ENCODE results near the gene ARNT2.

Gene ARNT2

DNA sequence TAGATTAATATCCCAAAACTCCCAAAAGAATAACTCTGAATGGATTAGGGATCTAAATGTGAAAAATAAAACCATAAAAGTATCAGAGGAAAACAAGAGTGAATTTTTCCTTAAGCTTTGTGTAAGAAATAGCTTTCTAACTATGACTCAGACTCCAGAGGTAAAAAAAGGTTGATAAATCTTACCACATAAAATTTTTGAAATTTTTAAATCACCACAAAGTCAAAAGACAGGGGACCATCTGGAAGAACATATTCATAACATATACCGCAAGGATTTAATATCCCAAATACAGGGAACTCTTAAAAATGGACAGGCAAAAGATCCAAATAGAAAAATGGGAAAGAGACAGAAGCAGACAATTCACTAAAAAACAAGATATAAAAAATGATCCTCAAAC is 145.0 kb downstream of the ARNT2 start:
- no peak overlapping the region for H2AFZ ChIP-seq (ENCODE audit: low read depth)

GRCh38 chr15:80549654-80550053 is 145.5 kb downstream of the ARNT2 start:
- Histone ChIP-seq H3K9ac (no peak overlapping the region), H3K27ac (no peak overlapping the region), H2AFZ (ENCODE audit: low read depth) (no peak overlapping the region), H3K27me3 (ENCODE audit: insufficient read depth, low read depth) (no peaks in the 10 kb centered on the region), H4K20me1 (ENCODE audit: insufficient read depth) (no peaks in the 10 kb centered on the region), H3K4me2 (no peak overlapping the region), H3K4me3 (IDR thresholded peaks at IDR 0.05; ENCODE audit: insufficient read depth, low read depth, low read length) (no peak overlapping the region), H3K4me1 (ENCODE audit: low read depth, poor library complexity, severe bottlenecking) (no peaks in the 10 kb centered on the region), H3K79me2 (ENCODE audit: insufficient read depth, low read depth) (no peaks in the 10 kb centered on the region), H3K36me3 (ENCODE audit: insufficient read depth) (no peaks in the 10 kb centered on the region)
- TF ChIP-seq, protein P1, sequence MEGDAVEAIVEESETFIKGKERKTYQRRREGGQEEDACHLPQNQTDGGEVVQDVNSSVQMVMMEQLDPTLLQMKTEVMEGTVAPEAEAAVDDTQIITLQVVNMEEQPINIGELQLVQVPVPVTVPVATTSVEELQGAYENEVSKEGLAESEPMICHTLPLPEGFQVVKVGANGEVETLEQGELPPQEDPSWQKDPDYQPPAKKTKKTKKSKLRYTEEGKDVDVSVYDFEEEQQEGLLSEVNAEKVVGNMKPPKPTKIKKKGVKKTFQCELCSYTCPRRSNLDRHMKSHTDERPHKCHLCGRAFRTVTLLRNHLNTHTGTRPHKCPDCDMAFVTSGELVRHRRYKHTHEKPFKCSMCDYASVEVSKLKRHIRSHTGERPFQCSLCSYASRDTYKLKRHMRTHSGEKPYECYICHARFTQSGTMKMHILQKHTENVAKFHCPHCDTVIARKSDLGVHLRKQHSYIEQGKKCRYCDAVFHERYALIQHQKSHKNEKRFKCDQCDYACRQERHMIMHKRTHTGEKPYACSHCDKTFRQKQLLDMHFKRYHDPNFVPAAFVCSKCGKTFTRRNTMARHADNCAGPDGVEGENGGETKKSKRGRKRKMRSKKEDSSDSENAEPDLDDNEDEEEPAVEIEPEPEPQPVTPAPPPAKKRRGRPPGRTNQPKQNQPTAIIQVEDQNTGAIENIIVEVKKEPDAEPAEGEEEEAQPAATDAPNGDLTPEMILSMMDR (conservative IDR thresholded peaks at IDR 0.05; ENCODE audit: low read depth, low read length) = no peak

More for the DNA sequence above, 145.0 kb downstream of the ARNT2 start:
- H3K27ac ChIP-seq = no peak overlapping the region
- no peak overlapping the region for H3K4me3 ChIP-seq (IDR thresholded peaks at IDR 0.05; ENCODE audit: insufficient read depth, low read depth, low read length)
- no peak overlapping the region for H3K4me2 ChIP-seq
- H3K79me2 ChIP-seq (ENCODE audit: insufficient read depth, low read depth) = no peaks in the 10 kb centered on the region
- no peak overlapping the region for H3K9ac ChIP-seq
- no peaks in the 10 kb centered on the region for H3K4me1 ChIP-seq (ENCODE audit: low read depth, poor library complexity, severe bottlenecking)
- no peaks in the 10 kb centered on the region for H3K36me3 ChIP-seq (ENCODE audit: insufficient read depth)
- H3K27me3 ChIP-seq (ENCODE audit: insufficient read depth, low read depth) = no peaks in the 10 kb centered on the region
- TF ChIP-seq, protein P1 (conservative IDR thresholded peaks at IDR 0.05; ENCODE audit: low read depth, low read length) = no peak
- no peaks in the 10 kb centered on the region for H4K20me1 ChIP-seq (ENCODE audit: insufficient read depth)

- no peak overlapping the region for H3K9ac ChIP-seq
- no peaks in the 10 kb centered on the region for H3K27me3 ChIP-seq (ENCODE audit: insufficient read depth, low read depth)
- no peaks in the 10 kb centered on the region for H3K4me1 ChIP-seq (ENCODE audit: low read depth, poor library complexity, severe bottlenecking)
- no peak overlapping the region for H3K4me3 ChIP-seq (IDR thresholded peaks at IDR 0.05; ENCODE audit: insufficient read depth, low read depth, low read length)
- H3K4me2 ChIP-seq = no peak overlapping the region
- TF ChIP-seq, protein P1 (conservative IDR thresholded peaks at IDR 0.05; ENCODE audit: low read depth, low read length) = no peak
- no peak overlapping the region for H2AFZ ChIP-seq (ENCODE audit: low read depth)
- H3K79me2 ChIP-seq (ENCODE audit: insufficient read depth, low read depth) = no peaks in the 10 kb centered on the region
- no peak overlapping the region for H3K27ac ChIP-seq
- H3K36me3 ChIP-seq (ENCODE audit: insufficient read depth) = no peaks in the 10 kb centered on the region
- H4K20me1 ChIP-seq (ENCODE audit: insufficient read depth) = no peaks in the 10 kb centered on the region
These were observed 146.2 kb downstream of the ARNT2 start for GRCh38 chr15:80550219-80550907.

DNA sequence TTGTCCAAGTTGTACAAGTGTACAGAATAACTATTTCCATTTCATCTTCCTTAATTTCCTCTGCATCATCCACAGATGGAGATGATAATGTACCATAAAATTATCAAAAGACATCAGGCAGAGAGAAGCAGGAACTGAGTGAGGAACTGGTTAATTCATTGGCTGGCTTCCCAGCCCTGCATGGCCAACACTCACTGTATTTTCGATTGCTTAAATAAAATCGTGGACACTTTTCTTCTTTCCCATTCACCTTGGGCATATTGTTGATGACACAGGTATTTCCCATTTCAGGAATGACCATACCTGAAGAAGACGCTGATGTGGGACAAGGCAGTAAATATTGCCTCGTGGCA is 146.7 kb downstream of the ARNT2 start:
- no peak overlapping the region for H3K9ac ChIP-seq

More for the DNA sequence above, 146.7 kb downstream of the ARNT2 start:
- Histone ChIP-seq H3K79me2 (ENCODE audit: insufficient read depth, low read depth) (no peaks in the 10 kb centered on the region), H3K36me3 (ENCODE audit: insufficient read depth) (no peaks in the 10 kb centered on the region), H2AFZ (ENCODE audit: low read depth) (no peak overlapping the region), H3K27ac (no peak overlapping the region), H3K27me3 (ENCODE audit: insufficient read depth, low read depth) (no peaks in the 10 kb centered on the region), H3K4me2 (no peak overlapping the region), H3K4me3 (IDR thresholded peaks at IDR 0.05; ENCODE audit: insufficient read depth, low read depth, low read length) (no peak overlapping the region), H3K4me1 (ENCODE audit: low read depth, poor library complexity, severe bottlenecking) (no peaks in the 10 kb centered on the region), H4K20me1 (ENCODE audit: insufficient read depth) (no peaks in the 10 kb centered on the region)
- TF ChIP-seq, protein P1 (conservative IDR thresholded peaks at IDR 0.05; ENCODE audit: low read depth, low read length) = no peak

Data from KMS-11 (cell line).